Fibroblast of the aortic adventitia (primary cell): ENCODE results near the gene ZSWIM3. TPM values are rescaled to one million over a fixed set of nuclear protein-coding genes. Genes with fewer than 3 reads are reported as not detected.
"Not testable (repeated sequence)": the region's sequence is repeated elsewhere in the genome, so short reads cannot be mapped to it uniquely, and the experiment has no call there.

Experiments
- DNase-seq: peaks from one replicate; pipeline ENCODE4 v3.0.0-alpha.2; 2010; ENCODE audit warnings: low read depth
- H3K4me3 ChIP-seq: 2 replicates; pipeline ENCODE4 v1.5.1; 2011; ENCODE audit warnings: low read depth, mild to moderate bottlenecking, control low read depth, low read length, moderate library complexity
- total RNA-seq: library from RNA; depleted of rRNA; stranded (reverse); fragments of >200 nt; gene quantifications from 2 replicates; pipeline ENCODE4 v1.2.3, GENCODE V29; 2012; ENCODE audit warnings: low replicate concordance
- TF ChIP-seq, protein P1 (sequence below): IDR thresholded peaks from 2 replicates; pipeline ENCODE4 v1.5.1; 2011; ENCODE audit warnings: mild to moderate bottlenecking, low read length, control low read depth, inconsistent platforms; ENCODE audit not compliant: insufficient read depth

The ZSWIM3 gene
- total RNA-seq, 1 donor, result 4.3 TPM

DNA sequence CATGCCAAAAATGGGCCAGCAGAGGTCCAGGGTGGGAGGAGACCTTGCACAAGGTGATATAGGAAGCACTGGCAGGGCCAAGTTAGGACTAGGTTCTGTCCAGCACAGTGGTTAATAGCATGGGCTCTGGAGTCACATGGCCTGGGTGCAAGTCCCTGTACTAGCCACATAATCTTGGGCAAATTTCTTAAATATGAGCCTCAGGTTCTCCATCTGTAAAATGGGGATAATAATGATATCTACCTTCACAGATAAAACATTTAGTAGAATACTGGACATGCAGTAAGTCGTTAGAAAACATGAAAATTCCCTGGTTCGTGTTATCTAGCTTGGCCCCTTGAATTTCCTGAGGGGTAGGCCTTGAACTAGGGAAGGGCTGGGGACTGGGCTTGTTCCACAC, 39.9 kb downstream of the ZSWIM3 start:
- DNase-seq, result no peak
- TF ChIP-seq, protein P1, sequence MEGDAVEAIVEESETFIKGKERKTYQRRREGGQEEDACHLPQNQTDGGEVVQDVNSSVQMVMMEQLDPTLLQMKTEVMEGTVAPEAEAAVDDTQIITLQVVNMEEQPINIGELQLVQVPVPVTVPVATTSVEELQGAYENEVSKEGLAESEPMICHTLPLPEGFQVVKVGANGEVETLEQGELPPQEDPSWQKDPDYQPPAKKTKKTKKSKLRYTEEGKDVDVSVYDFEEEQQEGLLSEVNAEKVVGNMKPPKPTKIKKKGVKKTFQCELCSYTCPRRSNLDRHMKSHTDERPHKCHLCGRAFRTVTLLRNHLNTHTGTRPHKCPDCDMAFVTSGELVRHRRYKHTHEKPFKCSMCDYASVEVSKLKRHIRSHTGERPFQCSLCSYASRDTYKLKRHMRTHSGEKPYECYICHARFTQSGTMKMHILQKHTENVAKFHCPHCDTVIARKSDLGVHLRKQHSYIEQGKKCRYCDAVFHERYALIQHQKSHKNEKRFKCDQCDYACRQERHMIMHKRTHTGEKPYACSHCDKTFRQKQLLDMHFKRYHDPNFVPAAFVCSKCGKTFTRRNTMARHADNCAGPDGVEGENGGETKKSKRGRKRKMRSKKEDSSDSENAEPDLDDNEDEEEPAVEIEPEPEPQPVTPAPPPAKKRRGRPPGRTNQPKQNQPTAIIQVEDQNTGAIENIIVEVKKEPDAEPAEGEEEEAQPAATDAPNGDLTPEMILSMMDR, result no peak
- no peak overlapping the region for H3K4me3 ChIP-seq

DNA sequence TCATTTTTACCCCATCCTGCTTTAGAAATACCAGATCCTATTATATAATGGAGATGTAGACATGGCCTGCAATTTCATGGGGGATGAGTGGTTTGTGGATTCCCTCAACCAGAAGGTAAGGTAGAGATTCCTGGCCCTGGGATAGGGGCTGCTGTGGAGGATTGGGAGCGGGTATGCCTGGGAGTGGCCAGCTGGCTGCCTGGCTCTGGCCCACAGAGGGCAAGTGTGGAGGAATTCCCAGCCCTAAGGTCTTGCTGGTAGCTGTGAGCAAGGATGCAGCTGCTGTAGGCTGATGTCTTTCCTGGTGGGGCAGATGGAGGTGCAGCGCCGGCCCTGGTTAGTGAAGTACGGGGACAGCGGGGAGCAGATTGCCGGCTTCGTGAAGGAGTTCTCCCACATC, 40.3 kb downstream of the ZSWIM3 start:
- TF ChIP-seq, protein P1, result no peak
- no peak overlapping the region for H3K4me3 ChIP-seq
- no peak for DNase-seq

DNA sequence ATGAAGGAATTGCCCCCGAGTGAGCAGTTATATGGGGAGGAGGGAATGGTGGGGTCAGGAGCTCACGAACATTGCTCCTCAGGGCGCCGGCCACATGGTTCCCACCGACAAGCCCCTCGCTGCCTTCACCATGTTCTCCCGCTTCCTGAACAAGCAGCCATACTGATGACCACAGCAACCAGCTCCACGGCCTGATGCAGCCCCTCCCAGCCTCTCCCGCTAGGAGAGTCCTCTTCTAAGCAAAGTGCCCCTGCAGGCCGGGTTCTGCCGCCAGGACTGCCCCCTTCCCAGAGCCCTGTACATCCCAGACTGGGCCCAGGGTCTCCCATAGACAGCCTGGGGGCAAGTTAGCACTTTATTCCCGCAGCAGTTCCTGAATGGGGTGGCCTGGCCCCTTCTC, 40.9 kb downstream of the ZSWIM3 start:
- TF ChIP-seq, protein P1, result no peak
- H3K4me3 ChIP-seq, result no peak overlapping the region
- DNase-seq, result no peak

DNA sequence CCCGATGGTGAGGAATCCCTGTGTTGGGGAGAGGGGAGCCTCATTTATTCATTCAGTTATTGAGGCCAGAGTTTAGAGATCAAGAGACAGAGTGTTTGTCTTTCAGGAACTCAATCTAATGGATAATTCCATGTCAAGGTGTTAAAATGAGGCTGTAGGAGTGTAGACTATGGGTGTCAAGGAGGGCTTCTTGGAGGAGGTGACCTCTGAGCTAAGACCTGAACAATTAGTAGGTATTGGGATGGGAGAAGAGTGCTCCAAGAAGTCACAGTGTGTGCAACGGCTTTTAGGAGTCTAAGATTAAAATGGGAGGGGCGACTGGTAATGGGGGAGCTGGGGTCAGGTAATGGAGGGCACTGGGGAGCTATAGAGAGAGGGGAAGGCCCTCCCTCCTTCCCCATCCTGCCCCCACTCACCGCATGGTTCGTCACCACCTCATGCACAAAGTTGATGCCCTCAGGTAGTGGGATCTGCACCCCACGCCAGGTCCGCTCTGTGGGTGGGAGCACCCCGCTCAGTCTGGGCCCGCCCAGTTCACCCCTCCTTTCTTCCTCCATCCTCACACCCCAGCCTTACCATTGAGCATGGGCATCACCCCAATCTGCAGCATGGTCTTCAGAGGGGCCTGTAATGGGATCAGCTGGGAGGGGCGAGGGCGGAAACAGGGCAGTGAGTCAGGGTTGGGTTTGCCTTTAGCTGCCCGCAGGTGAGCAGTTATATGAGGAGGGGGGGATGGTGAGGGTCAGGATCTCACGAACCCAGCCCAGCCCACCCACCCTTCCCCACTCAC, 41.8 kb downstream of the ZSWIM3 start:
- H3K4me3 ChIP-seq, result no peak overlapping the region
- no peak for DNase-seq
- TF ChIP-seq, protein P1, result no peak

DNA sequence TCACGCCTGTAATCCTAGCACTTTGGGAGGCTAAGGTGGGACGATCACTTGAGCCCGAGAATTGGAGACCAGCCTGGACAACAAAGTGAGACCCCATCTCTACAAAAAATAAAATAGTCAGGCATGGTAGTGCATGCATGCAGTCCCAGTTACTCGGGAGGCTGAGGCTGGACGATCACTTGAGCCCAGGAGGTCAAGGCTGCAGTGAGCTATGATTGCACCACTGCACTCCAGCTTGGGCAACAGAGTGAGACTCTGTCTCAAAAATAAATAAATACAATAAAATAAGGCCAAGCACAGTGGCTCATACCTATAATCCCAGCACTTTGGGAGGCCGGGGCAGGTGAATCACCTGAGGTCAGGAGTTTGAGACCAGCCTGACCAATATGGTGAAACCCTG, 43.9 kb downstream of the ZSWIM3 start:
- not testable (repeated sequence) for H3K4me3 ChIP-seq, DNase-seq

DNA sequence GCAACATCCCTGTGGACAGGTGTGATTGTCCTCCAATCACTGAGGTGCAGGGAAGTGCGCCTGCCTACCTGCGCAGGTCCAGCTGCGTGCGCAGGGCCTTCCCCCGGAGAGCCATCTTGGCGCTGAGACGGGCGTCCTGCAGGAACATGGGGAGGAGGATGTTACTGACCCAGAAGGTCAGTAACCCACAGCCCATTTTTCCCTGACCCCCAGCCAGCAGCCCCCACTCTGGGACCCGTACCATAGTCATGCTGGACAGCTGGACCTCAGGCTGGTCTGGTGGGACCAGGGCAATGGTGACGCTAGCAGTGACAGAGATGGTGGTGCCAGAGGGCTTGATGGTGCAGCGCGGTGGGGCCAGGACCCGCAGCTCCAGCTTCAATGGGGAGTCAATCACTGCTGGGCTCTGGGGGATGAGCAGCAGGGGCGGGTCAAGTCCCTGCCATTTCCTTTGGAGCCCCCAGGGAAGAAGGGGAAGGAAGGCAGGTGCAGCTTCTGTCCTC, 44.8 kb downstream of the ZSWIM3 start:
- H3K4me3 ChIP-seq, result no peak overlapping the region
- TF ChIP-seq, protein P1, result no peak

DNA sequence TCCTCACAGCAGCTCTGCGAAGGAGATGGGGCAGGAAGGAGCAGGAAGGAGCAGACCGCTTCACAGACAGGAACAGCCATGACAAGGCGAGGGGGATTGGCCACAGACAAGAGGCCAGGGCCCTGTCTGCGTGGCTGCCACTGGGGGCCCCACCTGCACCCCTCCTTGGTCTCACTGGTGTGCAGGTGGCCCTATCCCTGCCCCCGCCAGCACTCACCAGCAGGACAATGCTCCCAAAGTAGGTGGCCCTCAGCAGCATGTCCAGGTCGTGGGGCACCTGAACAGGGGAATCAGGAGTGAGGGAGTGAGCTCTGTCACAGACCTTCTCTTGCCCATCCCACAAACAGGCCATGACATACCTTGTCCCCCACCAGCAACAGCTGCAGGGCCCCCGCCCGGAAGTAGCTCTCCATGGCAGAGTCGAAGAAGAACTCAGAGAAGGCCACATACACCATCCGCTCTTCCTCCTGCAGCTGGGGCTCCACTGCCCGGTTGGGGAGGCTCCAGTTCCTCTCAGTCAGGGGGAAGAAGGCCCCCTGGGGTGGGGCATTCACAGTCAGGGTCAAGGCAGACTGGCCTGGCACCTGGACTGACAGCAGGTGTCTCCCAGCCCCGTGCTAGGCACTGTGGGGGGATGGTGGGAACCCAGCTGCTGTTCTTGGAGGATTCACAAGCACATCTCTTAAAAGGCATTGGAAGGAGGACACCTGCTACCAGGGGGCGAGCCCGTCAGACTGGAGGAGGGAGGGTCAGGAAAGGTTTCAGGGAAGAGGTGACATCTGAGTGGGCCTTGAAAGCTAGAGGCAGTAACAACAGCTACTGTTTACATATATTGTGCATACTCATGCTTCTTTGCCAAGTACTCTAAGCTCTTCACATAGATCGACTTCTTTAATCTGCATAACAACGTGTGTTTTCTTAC, 47.4 kb downstream of the ZSWIM3 start:
- TF ChIP-seq, protein P1, result no peak
- H3K4me3 ChIP-seq, result no peak overlapping the region
- DNase-seq, result no peak

More for the DNA sequence above, 44.8 kb downstream of the ZSWIM3 start:
- DNase-seq, result no peak
